Measurements from ENCODE around the gene RYR3.

RYR3 gene

DNA sequence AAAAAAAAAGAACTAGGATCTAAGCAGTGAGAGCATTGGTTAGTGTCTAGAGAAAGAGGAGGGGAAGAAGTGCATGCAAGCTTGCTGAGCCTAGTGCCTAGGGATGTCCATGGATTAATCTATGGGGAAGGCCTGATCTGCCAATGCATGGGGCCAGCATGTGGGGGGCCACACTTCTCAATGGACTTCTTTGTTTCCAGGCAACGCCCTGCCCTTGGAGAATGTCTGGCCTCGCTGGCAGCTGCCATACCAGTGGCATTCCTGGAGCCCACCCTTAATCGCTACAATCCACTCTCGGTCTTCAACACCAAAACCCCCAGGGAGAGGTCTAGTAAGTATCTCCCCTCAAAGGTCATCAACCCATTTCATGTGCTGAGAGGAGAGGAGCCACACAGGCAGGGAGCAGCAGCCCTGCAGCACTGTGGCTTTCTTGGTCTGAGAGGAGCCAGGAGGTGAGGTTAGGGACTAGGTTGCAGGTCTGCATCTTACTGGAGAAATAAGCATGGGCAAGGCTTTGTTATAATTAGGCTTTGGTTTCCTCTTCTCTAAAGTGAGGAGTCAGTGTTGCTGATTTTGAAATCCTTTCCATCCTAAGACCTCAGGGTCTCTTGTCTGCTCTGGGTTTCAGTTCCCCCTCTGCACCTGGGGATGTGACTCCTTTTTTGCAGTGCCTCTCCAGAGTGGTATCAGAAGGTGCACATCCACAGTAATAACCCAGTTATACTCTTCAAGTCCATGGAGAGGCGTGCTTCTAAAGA lies 469.4 kb downstream of the RYR3 start:
- no peak for ATAC-seq

DNA sequence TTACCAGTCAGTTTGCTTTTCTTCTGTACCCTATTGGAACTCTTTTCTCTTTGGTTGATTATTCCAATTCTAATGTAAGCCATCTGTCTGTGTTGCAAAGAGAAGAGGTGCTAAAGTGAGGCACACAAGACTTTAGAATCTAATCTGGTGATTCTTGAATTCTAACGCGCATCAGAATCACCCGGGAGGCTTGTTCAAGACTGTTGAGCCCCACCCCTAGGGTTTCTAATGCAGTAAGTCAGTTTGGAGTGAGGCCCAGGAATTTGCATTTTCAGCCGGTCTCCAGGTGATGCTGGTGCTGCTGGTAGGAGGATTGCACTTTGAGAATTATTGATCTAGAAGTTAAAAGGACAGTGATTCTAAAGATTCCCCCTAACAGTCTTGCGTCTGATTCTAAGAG lies 472.2 kb downstream of the RYR3 start:
- no peak for ATAC-seq
- TF ChIP-seq GLIS3 (CRISPR knock-in tag; IDR thresholded peaks at IDR 0.05) = no peak
- TF ChIP-seq, protein P1, sequence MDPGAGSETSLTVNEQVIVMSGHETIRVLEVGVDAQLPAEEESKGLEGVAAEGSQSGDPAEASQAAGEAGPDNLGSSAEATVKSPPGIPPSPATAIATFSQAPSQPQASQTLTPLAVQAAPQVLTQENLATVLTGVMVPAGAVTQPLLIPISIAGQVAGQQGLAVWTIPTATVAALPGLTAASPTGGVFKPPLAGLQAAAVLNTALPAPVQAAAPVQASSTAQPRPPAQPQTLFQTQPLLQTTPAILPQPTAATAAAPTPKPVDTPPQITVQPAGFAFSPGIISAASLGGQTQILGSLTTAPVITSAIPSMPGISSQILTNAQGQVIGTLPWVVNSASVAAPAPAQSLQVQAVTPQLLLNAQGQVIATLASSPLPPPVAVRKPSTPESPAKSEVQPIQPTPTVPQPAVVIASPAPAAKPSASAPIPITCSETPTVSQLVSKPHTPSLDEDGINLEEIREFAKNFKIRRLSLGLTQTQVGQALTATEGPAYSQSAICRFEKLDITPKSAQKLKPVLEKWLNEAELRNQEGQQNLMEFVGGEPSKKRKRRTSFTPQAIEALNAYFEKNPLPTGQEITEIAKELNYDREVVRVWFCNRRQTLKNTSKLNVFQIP (CRISPR knock-in tag; IDR thresholded peaks at IDR 0.05; ENCODE audit: borderline replicate concordance, low read depth) = no peak

More for the DNA sequence above, 469.4 kb downstream of the RYR3 start:
- TF ChIP-seq ZNF70 (CRISPR knock-in tag; IDR thresholded peaks at IDR 0.05) (no peak), ZNF565 (CRISPR knock-in tag; conservative IDR thresholded peaks at IDR 0.05; ENCODE audit: low read depth) (no peak), RARB (CRISPR knock-in tag; IDR thresholded peaks at IDR 0.05) (no peak), ZC3H10 (CRISPR knock-in tag; IDR thresholded peaks at IDR 0.05) (no peak), TOX (CRISPR knock-in tag; IDR thresholded peaks at IDR 0.05; ENCODE audit: borderline replicate concordance) (no peak), ZFP3 (CRISPR knock-in tag; IDR thresholded peaks at IDR 0.05) (no peak), BACH2 (CRISPR knock-in tag; IDR thresholded peaks at IDR 0.05; ENCODE audit: borderline replicate concordance) (no peak), ZNF8 (CRISPR knock-in tag; IDR thresholded peaks at IDR 0.05) (no peak), TCF4 (CRISPR knock-in tag; IDR thresholded peaks at IDR 0.05; ENCODE audit: borderline replicate concordance) (no peak), ESRRG (CRISPR knock-in tag; IDR thresholded peaks at IDR 0.05) (no peak), OSR1 (CRISPR knock-in tag; IDR thresholded peaks at IDR 0.05) (no peak), ISL1 (CRISPR knock-in tag; IDR thresholded peaks at IDR 0.05) (no peak), CSDC2 (CRISPR knock-in tag; IDR thresholded peaks at IDR 0.05) (no peak), GLIS3 (CRISPR knock-in tag; IDR thresholded peaks at IDR 0.05) (no peak), ARNTL (CRISPR knock-in tag; IDR thresholded peaks at IDR 0.05; ENCODE audit: borderline replicate concordance, low read depth) (no peak)
- TF ChIP-seq, protein P2, sequence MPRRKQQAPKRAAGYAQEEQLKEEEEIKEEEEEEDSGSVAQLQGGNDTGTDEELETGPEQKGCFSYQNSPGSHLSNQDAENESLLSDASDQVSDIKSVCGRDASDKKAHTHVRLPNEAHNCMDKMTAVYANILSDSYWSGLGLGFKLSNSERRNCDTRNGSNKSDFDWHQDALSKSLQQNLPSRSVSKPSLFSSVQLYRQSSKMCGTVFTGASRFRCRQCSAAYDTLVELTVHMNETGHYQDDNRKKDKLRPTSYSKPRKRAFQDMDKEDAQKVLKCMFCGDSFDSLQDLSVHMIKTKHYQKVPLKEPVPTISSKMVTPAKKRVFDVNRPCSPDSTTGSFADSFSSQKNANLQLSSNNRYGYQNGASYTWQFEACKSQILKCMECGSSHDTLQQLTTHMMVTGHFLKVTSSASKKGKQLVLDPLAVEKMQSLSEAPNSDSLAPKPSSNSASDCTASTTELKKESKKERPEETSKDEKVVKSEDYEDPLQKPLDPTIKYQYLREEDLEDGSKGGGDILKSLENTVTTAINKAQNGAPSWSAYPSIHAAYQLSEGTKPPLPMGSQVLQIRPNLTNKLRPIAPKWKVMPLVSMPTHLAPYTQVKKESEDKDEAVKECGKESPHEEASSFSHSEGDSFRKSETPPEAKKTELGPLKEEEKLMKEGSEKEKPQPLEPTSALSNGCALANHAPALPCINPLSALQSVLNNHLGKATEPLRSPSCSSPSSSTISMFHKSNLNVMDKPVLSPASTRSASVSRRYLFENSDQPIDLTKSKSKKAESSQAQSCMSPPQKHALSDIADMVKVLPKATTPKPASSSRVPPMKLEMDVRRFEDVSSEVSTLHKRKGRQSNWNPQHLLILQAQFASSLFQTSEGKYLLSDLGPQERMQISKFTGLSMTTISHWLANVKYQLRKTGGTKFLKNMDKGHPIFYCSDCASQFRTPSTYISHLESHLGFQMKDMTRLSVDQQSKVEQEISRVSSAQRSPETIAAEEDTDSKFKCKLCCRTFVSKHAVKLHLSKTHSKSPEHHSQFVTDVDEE (CRISPR knock-in tag; IDR thresholded peaks at IDR 0.05) = no peak
- TF ChIP-seq, protein P1 (CRISPR knock-in tag; IDR thresholded peaks at IDR 0.05; ENCODE audit: borderline replicate concordance, low read depth) = no peak
- TF ChIP-seq, protein P3, sequence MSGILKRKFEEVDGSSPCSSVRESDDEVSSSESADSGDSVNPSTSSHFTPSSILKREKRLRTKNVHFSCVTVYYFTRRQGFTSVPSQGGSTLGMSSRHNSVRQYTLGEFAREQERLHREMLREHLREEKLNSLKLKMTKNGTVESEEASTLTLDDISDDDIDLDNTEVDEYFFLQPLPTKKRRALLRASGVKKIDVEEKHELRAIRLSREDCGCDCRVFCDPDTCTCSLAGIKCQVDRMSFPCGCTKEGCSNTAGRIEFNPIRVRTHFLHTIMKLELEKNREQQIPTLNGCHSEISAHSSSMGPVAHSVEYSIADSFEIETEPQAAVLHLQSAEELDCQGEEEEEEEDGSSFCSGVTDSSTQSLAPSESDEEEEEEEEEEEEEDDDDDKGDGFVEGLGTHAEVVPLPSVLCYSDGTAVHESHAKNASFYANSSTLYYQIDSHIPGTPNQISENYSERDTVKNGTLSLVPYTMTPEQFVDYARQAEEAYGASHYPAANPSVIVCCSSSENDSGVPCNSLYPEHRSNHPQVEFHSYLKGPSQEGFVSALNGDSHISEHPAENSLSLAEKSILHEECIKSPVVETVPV (CRISPR knock-in tag; IDR thresholded peaks at IDR 0.05) = no peak
- TF ChIP-seq, protein P4, sequence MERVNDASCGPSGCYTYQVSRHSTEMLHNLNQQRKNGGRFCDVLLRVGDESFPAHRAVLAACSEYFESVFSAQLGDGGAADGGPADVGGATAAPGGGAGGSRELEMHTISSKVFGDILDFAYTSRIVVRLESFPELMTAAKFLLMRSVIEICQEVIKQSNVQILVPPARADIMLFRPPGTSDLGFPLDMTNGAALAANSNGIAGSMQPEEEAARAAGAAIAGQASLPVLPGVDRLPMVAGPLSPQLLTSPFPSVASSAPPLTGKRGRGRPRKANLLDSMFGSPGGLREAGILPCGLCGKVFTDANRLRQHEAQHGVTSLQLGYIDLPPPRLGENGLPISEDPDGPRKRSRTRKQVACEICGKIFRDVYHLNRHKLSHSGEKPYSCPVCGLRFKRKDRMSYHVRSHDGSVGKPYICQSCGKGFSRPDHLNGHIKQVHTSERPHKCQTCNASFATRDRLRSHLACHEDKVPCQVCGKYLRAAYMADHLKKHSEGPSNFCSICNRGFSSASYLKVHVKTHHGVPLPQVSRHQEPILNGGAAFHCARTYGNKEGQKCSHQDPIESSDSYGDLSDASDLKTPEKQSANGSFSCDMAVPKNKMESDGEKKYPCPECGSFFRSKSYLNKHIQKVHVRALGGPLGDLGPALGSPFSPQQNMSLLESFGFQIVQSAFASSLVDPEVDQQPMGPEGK (CRISPR knock-in tag; IDR thresholded peaks at IDR 0.05; ENCODE audit: borderline replicate concordance) = no peak
- TF ChIP-seq, protein P5, sequence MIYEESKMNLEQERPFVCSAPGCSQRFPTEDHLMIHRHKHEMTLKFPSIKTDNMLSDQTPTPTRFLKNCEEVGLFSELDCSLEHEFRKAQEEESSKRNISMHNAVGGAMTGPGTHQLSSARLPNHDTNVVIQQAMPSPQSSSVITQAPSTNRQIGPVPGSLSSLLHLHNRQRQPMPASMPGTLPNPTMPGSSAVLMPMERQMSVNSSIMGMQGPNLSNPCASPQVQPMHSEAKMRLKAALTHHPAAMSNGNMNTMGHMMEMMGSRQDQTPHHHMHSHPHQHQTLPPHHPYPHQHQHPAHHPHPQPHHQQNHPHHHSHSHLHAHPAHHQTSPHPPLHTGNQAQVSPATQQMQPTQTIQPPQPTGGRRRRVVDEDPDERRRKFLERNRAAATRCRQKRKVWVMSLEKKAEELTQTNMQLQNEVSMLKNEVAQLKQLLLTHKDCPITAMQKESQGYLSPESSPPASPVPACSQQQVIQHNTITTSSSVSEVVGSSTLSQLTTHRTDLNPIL (CRISPR knock-in tag; IDR thresholded peaks at IDR 0.05; ENCODE audit: low read depth) = no peak
